Measurements from ENCODE around the gene NOLC1.
A peak's percentile ranks its signal among the peaks of the same experiment; 100 is the strongest.

The NOLC1 gene

DNA sequence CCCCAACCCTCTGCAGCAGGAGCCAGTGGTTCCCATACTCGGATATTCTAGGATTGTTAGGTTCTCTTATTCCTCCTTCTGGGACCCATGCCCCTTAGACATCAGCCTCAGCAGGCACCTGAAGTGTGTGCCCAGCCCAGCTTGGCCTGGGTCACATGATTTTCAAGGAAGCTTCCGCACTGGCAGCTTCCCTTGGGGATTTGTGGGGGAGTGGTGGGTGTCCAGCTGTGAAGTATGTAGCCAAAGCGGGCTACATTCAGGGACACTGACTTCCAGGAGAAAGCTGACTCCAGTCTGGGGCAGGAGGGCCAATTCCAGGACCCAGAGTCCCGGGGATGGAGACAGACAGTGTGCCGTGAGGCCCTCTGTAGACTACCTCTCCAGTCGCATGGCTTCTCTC lies 33.3 kb upstream of the NOLC1 start:
- no peak for DNase-seq (ENCODE audit: low spot score)
- H3K4me3 ChIP-seq (ENCODE audit: severe bottlenecking): peak overlapping the region; percentile 77
- ATAC-seq (ENCODE audit: low read depth): no peak
- peaks cover 46% of the 10 kb centered on the region for H3K4me1 ChIP-seq (ENCODE audit: insufficient read depth, poor library complexity, severe bottlenecking)
- peak overlapping the region; percentile 73 for H3K27ac ChIP-seq (ENCODE audit: poor library complexity, severe bottlenecking)
- no peaks in the 10 kb centered on the region for H3K9me3 ChIP-seq (ENCODE audit: severe bottlenecking)
- no peak for TF ChIP-seq CTCF (IDR thresholded peaks at IDR 0.05; ENCODE audit: poor library complexity, severe bottlenecking)
- H3K27me3 ChIP-seq (ENCODE audit: insufficient read depth, poor library complexity, severe bottlenecking): no peaks in the 10 kb centered on the region
- H3K36me3 ChIP-seq (ENCODE audit: low read depth): no peaks in the 10 kb centered on the region

- peak overlapping the region; percentile 77 for H3K4me3 ChIP-seq (ENCODE audit: severe bottlenecking)
- peak; percentile 35 for ATAC-seq (ENCODE audit: low read depth)
- no peaks in the 10 kb centered on the region for H3K27me3 ChIP-seq (ENCODE audit: insufficient read depth, poor library complexity, severe bottlenecking)
- no peaks in the 10 kb centered on the region for H3K36me3 ChIP-seq (ENCODE audit: low read depth)
- no peak for DNase-seq (ENCODE audit: low spot score)
- H3K27ac ChIP-seq (ENCODE audit: poor library complexity, severe bottlenecking): peak overlapping the region; percentile 73
- H3K9me3 ChIP-seq (ENCODE audit: severe bottlenecking): no peaks in the 10 kb centered on the region
- no peak for TF ChIP-seq CTCF (IDR thresholded peaks at IDR 0.05; ENCODE audit: poor library complexity, severe bottlenecking)
- H3K4me1 ChIP-seq (ENCODE audit: insufficient read depth, poor library complexity, severe bottlenecking): peaks cover 46% of the 10 kb centered on the region
Observed at GRCh38 chr10:102119417-102120141, 32.6 kb upstream of the NOLC1 start.

- DNase-seq (ENCODE audit: low spot score): no peak
- ATAC-seq (ENCODE audit: low read depth): peak; percentile 62
- H3K27ac ChIP-seq (ENCODE audit: poor library complexity, severe bottlenecking): peak within 1 kb of the TSS; percentile 73
- no peaks in the 10 kb centered on the region for H3K27me3 ChIP-seq (ENCODE audit: insufficient read depth, poor library complexity, severe bottlenecking)
- no peaks in the 10 kb centered on the region for H3K9me3 ChIP-seq (ENCODE audit: severe bottlenecking)
- H3K4me1 ChIP-seq (ENCODE audit: insufficient read depth, poor library complexity, severe bottlenecking): peaks cover 42% of the 10 kb centered on the region
- H3K4me3 ChIP-seq (ENCODE audit: severe bottlenecking): peak within 1 kb of the TSS; percentile 77
- no peaks in the 10 kb centered on the region for H3K36me3 ChIP-seq (ENCODE audit: low read depth)
- peak; percentile 18 for TF ChIP-seq CTCF (IDR thresholded peaks at IDR 0.05; ENCODE audit: poor library complexity, severe bottlenecking)
Observed at GRCh38 chr10:102120142-102120990, 31.8 kb upstream of the NOLC1 start, which contains the start of gene LDB1. Gene LDB1, minus strand, starts transcription at chr10:102120368. Its CDS starts 258 bp downstream, at chr10:102120110.

DNA sequence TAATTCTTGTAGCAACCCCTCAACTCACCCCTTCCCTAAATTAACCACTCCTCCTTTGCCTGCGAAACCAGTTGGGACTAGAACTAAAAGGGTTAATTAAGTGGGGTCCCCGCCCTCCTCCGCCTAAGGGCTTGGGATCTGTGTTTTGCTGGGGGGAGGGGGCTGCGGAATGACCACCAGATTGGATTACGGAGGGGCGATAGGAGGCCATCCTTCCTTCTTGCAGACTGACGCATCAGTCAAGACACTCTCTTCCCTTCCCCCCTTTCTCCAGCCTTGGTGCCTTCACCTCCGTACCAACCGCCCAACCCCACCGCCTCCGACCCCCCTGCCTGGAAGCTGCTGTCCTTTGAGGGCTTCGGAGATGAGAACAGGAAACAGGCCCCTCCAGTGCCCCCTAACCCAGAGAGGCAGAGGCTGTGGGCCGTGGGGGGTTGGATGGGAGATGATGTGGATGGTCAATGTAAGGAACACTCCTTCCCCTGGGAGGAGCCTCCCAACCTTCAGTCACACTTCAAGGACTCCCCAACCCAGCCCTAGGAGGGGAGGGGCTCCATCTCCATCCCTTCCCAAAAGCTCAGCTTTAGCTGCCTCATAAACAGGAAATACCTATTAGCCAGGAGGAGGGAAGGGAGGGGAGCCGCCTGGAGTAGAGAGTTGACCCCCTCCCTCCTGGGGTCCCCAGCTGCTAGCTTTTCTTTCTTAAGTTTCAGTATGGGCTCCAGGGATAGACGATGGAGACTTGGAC lies 31.0 kb upstream of the NOLC1 start:
- DNase-seq (ENCODE audit: low spot score): no peak

More for the DNA sequence above, 31.0 kb upstream of the NOLC1 start:
- H3K36me3 ChIP-seq (ENCODE audit: low read depth): no peaks in the 10 kb centered on the region
- H3K4me3 ChIP-seq (ENCODE audit: severe bottlenecking): peak overlapping the region; percentile 77
- no peaks in the 10 kb centered on the region for H3K27me3 ChIP-seq (ENCODE audit: insufficient read depth, poor library complexity, severe bottlenecking)
- peaks cover 34% of the 10 kb centered on the region for H3K4me1 ChIP-seq (ENCODE audit: insufficient read depth, poor library complexity, severe bottlenecking)
- ATAC-seq (ENCODE audit: low read depth): peak; percentile 7; the same call in 1 of the 3 replicates
- no peak for TF ChIP-seq CTCF (IDR thresholded peaks at IDR 0.05; ENCODE audit: poor library complexity, severe bottlenecking)
- no peaks in the 10 kb centered on the region for H3K9me3 ChIP-seq (ENCODE audit: severe bottlenecking)
- peak overlapping the region; percentile 73 for H3K27ac ChIP-seq (ENCODE audit: poor library complexity, severe bottlenecking)

Data from RWPE2 (cell line).